Esophagus mucosa (tissue), 1 donor: ENCODE results near the gene LRRC47. TPM values are rescaled to one million over a fixed set of nuclear protein-coding genes. Genes with fewer than 3 reads are reported as not detected.

Source experiments
- ATAC-seq: fragments of 200-7000 bp; cut with Tn5 transposase; one replicate; pipeline ENCODE4 v1.9.1; 2020
- total RNA-seq: library from RNA; stranded (reverse); gene quantifications from one replicate; pipeline ENCODE4 v1.2.4, GENCODE V29; 2023
- donor health status: DM: yes; HTN: yes; CAD: no.

Gene LRRC47
- total RNA-seq, 1 donor from 2014 or later = 38.6 TPM

DNA sequence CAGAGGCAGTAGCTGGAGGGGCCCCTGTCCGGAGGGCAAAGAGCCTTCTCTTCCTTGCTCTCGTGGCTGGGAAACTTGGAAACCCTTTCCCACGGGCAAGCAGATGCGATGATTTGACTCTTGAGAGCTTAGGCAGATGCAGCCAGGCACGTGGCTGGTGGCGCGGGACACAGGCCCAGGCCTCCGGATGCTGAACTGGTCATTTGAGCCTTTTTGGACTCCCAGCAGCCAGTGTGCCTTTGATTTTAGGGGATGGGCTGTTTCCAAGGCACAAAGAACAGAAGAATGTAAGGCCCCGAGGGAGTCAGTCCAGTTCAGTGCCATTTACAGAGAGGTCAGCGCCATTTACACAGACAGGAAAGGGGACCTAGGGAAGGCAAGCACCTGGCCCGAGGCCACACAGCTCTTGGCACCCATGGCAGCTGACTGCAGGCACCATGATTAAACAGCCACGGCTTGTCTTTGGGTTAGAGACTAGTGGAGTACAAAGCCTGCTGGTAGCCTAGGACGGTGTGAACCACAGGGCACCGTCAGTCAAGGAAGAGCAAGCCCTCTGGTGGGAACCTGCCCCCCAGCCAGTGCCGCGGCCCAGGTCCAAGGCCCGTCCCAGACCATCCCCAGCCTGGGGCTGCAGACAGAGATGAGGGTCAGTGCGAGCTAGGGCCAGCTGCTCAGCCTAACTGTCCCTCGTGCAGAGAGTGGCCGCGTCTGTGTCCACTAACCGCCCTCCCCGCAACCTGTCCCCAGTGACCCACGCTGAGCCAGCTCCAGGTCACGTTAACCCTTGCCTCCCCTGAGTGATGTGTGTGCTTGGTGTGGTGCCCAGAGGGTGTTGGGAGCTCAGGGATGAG is 64.5 kb downstream of the LRRC47 start:
- no peak for ATAC-seq

DNA sequence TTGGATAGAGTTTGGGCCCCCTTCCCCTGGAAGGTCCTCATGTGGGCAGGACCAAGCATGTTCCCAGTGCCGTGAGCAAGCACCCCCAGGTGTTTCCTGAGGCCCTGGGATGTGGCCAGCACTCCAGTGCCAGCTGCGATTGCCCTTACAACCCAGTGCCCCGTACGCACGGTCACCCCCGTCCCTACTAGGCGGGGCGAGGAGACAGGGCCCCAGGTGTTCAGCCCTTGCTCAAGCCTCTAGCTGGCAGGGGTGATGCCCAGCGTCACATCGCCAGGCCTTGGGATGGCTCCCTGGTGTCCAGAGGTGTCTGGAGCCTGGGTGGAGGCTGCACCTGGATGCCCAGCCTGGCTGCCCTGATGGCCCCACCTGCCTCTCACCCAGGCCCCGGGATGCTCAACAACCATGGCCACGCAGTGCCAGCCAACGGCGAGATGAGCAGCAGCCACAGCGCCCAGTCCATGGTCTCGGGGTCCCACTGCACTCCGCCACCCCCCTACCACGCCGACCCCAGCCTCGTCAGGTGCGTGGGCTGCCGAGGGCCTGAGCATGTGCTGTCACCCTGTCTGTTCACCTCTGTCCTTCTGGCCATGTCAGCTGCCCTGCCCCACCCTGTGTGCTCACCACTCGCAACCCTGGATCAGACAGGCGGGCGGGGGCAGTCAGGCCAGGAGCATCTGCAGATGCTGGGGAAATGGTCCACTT is 65.6 kb downstream of the LRRC47 start:
- ATAC-seq = no peak

DNA sequence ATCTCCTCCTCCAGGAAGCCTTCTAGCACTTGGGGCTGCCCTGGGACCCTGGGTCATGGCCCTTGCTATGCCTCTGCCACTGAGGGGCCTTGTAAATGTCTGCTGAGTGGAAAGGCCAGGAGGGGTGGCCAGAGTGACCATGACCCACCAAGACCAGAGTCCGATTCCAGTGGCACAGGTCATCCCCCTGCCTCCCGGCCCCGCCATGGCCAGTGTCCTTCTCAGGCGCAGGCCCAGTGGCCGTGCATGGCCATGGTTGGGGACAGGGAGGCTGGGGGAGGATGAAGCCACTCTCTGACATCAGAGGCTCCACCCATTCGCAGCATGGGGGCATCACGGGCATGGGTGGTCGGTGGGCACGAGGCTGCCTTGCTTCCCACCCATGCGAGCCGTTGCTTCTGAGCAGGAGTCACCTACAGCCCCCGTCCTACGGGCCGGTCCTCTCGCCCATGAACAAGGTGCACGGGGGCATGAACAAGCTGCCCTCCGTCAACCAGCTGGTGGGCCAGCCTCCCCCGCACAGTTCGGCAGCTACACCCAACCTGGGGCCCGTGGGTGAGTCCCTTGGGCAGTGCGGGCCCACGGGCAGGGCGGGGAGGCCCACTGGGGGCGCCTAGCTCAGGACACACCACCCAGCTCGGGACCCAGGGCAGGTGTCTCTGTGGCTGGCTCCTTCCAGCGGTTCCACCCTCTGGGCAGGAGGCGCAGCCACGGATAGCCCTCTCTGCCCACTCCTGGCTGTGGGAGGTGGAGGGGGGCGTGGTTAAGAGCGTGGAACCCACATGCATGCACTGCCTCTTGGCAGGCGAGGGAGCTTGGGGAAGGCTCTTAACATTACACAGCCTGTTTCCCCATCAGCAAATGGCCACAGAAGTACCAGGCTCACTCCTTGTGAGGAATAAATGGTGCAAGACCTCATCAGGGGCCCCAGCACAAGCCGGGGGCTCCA is 66.4 kb downstream of the LRRC47 start:
- no peak for ATAC-seq

Other genes with a start within 250 kb of the LRRC47 start
- gene MEGF6, start 185.0 kb downstream of the LRRC47 start, total RNA-seq = 12.5 TPM
- gene TPRG1L, start 171.5 kb downstream of the LRRC47 start, total RNA-seq = 40.3 TPM
- 13.9 TPM for gene WRAP73, start 146.4 kb downstream of the LRRC47 start, total RNA-seq
- 5.2 TPM for gene TP73, start 144.0 kb downstream of the LRRC47 start, total RNA-seq
- gene CCDC27, start 44.0 kb downstream of the LRRC47 start, total RNA-seq = not detected
- 1.5 TPM for gene SMIM1, start 23.7 kb downstream of the LRRC47 start, total RNA-seq
- 27.8 TPM for gene CEP104, start 60.7 kb upstream of the LRRC47 start, total RNA-seq
- gene DFFB, start 61.0 kb upstream of the LRRC47 start, total RNA-seq = 2.4 TPM
- gene C1orf174, start 103.8 kb upstream of the LRRC47 start, total RNA-seq = 11.5 TPM